HG03354 (cell line): ENCODE data around the gene CTRB2.

Experiments used
- ATAC-seq: cut with Tn5 transposase; IDR thresholded peaks from one replicate; pipeline ENCODE4 v1.9.1; 2021; ENCODE audit warnings: mild to moderate bottlenecking; ENCODE audit not compliant: unreplicated experiment, poor library complexity, severe bottlenecking

The CTRB2 gene

GRCh38 chr16:75206749-75207451, at the start of gene CTRB2:
CTRB2 (minus strand) TSS chr16:75207161; CDS start chr16:75207141, 20 bp downstream.
- no peak for ATAC-seq

DNA sequence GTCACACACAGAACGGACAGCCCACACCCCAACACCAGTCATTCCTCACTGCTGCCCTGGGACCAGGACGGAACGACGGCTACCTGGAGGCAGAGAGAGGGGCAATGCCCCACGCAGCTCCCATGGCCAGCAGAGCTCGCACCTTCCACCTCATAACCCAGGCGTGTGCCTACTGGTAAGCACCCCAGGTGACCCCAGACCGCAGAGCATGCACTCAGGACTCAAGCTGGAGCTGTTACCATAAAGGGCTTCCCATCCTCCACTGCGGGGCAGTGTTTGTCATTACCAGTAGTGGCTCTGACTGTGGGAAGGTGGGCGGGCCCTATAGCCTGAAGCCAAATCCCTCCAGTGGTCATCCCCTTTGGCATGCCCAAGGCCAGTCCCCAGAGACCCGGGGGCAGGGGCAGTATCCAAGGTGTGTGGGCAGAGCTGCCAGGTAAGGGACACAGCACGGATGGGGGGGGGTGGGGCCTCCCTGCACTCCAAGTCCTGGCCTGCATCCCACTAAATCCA, 49.2 kb upstream of the CTRB2 start:
- ATAC-seq: no peak

- no peak for ATAC-seq
Measured at GRCh38 chr16:75254359-75254837, 47.4 kb upstream of the CTRB2 start.

DNA sequence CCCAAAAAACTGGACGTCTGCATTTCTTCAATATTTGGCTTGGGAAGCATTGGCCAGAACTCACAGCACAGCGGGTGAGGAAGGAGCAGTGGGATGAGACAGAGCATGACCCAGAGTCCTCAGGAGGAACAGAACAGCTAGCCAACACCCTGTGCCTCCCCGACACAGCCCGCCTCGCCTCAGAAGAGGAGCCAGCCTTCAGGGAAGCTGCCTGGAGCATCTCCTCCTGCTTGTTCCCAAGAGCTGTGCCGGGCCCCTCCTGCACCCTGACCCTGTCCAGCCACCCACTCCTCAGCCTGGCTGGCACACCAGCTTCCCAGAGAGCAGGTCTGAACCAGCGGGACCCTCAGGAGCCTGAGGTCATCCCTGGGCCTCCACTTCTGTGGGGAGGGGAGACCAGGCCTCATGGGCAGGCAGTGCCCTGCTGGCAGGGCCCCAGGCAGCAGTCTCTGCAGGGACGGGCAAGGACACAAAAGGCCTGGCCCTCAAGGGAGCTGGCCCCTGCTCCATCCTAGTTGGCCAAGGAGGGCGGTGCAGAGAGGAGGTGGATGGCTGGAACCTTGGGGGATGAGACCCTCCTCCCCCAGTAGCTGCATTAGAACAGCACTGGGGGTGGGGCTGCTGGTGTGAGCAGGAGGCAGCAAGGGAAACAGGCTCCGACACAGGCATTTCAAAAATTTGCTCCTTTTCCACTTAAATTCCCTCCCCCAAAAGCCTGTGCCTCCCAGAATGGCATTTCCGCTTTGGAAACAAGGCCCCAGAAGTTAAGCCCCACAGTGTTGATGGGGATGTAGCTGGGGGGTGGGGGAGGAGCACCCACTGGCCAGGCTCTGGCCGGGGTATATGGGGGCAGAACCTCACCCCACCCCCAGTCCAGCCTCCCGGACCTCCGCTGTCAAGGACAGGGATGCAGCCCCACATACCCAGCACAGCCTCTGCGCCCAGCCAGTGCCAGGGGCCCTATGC, 46.3 kb upstream of the CTRB2 start:
- no peak for ATAC-seq

GRCh38 chr16:75252049-75252864, 45.3 kb upstream of the CTRB2 start:
- ATAC-seq: no peak

DNA sequence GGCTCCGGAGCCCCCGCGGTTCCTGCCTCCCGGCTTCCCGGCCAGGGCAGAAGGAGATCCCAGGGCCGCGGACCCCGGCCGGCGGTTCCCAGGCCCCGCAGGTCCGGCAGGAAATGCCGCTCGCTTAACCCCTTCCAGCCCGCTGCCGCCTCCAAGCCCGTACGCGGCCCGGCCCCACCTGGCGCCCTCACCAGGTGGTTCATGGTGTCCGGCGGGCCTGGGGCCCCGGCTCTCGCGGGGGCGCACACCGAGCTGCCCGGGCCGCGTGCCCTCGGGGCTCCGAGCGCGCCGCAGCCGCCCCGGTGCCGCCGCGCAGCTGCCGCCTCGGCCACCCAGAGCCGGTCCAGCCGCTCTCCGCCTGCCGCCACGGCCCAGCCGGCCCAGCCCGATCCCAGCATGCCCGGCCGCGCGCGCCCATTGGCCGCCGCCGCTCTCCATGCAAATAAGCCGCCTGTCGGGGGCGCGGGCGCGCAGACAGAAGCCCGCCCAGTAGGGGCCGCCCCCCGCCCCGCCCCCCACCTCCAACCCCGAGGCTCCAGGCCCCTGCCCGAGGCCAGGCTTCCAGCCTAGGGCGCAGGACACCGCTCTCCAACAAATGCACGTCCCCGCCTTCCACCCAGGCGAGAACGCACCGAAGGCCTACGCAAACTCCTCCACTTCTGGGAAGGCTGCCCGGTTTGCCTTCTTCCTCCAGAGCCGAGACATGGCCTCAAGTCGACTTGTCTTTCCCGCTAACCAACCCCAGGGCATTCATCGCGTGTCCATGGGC, 44.5 kb upstream of the CTRB2 start, which contains the start of gene BCAR1:
Gene BCAR1, minus strand, starts transcription at position 345 of the 769 bp plus-strand sequence. Its CDS starts 142 bp downstream, at position 203.
- peak; percentile 78 for ATAC-seq

GRCh38 chr16:75250809-75251279, 43.9 kb upstream of the CTRB2 start:
- peak; percentile 50 for ATAC-seq

GRCh38 chr16:75250089-75250808, 43.3 kb upstream of the CTRB2 start:
- ATAC-seq: no peak

DNA sequence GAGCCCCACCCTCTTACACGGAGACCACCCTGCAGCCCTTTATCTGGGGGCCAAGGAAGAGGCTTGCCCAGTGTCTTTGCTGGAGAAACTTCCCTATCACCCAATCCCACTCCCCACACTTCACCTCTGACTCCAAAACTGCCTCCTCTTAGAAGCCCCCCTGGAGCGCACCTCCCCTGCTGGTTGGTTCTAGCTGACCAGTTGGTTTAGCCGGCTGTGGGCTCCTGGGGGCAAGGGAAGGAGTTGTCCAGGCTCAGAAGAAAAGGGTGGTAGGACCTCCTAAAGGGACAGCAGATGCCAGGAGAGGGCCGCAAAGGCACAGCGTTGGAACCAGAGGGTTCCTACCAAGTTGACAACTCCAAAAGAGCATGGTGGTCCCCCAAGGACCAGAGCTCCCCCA, 42.5 kb upstream of the CTRB2 start:
- no peak for ATAC-seq

DNA sequence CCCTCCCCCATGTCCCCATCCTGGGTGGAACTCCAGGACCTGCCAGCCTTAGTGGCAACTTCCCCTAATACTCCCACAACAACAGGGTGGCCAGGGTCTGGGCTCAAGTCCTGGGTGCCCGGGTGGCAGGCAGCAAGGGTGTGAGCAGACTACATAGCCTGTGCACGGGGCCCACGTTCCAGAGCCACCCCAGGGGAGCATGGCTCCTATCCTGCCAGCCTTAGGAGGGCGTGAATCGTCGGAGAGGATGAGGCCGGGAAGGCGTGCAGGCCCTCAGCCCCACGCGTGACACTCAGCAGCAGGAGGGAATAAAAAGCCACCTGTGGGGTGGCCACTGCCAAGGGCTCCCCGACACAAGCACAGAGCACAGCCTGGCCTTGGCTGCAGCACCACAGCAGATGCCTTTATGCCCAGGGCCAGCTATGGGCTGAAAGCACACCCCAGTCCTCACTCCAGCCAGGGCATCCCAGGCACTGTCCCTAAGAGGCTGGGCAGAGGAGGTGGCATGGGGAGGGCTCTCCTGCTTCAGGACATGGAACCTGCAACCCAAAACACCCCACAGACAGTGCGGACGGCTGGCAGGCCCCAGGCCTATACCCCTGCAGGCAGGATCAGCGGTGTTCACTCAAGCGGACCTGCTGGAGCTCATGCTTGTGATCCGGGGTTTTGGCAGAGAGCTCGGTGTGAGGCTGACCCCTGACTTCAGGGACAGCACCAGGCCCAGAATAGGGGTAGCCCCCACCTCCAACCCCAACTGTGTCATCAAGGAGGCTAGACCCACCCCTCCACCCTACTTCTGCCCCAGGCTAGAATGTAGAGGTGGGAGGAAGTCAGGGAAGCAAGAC, 41.8 kb upstream of the CTRB2 start:
- no peak for ATAC-seq

DNA sequence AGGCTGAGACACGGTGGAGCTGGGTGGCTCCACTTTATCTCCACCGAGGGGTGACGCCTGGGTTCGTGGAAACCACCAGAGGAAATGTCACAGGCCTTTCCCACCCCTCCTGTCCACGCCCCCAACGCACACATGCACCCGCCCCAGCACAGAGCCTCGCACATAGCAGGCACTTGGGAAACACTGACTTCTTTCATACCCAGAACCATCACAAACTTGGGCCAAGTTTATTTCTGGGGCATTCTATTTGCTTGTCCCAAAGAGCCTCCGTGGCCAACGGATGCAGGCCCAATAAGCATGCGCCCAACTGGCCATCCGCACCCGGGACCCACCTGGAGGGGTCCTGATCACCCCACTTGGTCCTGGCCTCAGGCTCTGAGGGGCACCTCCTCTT, 41.2 kb upstream of the CTRB2 start:
- no peak for ATAC-seq

- no peak for ATAC-seq
Measured at GRCh38 chr16:75247249-75247648, 40.3 kb upstream of the CTRB2 start.

DNA sequence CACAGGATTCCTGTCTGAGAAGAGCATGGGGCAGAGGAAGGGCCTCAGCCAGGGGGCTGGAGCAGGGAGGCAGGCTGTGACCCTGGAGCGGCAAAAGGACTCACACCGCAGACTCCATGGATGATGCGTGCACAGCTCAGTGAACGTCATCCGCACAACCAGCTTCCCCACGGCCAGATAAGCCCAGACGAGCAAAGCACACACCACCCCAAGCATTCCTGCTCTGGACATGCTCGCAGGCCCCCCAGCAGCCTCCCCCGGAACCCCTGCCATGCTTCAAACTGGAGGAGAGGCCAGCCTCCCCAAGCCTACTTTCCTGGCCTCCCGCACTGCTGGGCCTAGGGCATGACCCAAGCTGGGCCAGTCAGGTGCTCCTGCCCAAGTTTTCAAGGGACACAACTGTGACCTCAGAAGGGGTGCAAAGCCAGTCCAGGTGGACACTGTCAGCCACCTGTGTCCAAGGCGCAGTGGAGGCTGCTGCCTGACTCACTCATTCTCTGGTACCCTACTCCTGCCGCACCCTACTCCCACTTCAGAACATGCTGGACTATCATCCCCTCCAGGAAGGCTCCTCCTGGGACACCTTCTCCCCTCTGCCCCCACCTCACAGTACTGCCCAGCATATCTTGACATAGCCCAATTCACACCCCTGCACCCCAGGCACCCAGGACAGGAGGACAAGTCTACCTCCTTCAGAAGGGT, 39.7 kb upstream of the CTRB2 start:
- ATAC-seq: no peak

- ATAC-seq: peak; percentile 39
Measured at GRCh38 chr16:75244844-75245758, 38.1 kb upstream of the CTRB2 start.

- ATAC-seq: no peak
Measured at GRCh38 chr16:75244225-75244809, 37.4 kb upstream of the CTRB2 start.
